Measurements from ENCODE around the gene KDM2B. TPM values are rescaled to one million over a fixed set of nuclear protein-coding genes. Genes with fewer than 3 reads are reported as not detected.
"Not testable (repeated sequence)": the region's sequence is repeated elsewhere in the genome, so short reads cannot be mapped to it uniquely, and the experiment has no call there.

KDM2B gene
- polyA plus RNA-seq, 1 donor (not counting 4 experiments of a cell fraction or from before 2014, with no cell fraction given): 10.3 TPM

DNA sequence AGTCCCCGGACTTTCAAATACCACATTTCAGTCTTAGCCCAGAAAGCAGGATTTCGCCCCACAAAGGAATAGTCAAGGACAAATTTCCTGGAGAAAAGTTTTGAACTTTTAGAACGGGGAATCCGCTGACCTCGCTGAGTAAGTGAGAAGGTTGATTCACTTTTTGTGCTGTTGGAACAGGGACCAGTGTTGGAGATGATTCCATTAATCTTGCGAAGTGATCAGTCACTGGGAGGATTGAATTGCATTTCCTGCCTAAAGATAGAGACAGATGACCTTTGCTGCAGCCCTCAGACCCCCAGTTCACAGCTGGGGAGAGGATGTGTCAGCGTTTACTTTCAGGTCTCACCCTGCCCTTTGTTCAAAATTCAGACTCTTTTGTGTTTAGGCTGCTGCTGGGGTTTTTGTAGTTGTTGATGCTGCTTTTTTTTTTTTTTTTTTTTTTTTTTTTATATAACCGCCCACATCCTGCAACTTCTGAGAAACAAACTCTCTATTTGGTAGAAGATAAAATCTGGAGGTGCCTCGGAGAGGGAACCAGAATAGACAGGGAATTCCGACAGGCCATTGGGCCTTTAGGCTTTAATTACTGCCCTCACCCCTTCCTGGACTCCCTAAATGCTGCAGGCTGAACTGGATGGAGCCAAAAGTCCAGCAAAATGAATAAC is 9.8 kb upstream of the KDM2B start:
- no peaks in the 10 kb centered on the region for H3K36me3 ChIP-seq (ENCODE audit: control insufficient read depth in 2 of 2, extremely low read depth in 1 of 2, insufficient read depth in 2 of 2, low read length in 2 of 2)
- no peaks in the 10 kb centered on the region for H3K27me3 ChIP-seq (ENCODE audit: control insufficient read depth, extremely low read depth, insufficient read depth, low read length)
- no peaks in the 10 kb centered on the region for H3K79me2 ChIP-seq (ENCODE audit: control insufficient read depth, insufficient read depth, low read length)
- peak overlapping the region; percentile 29 for H3K27ac ChIP-seq (ENCODE audit: control insufficient read depth, insufficient read depth, low read length)
- dilution Hi-C loops (cut with MboI; ENCODE audit: extremely low pct_ligation_motif_present, low sequenced_read_pairs): no loop called here
- FAIRE-seq (peak; percentile 29), DNase-seq (ENCODE audit: low read depth, low spot score) (no peak)
- no peaks in the 10 kb centered on the region for H3K9me1 ChIP-seq (ENCODE audit: control insufficient read depth, extremely low read depth, insufficient read depth, low read length)
- TF ChIP-seq, protein P1, sequence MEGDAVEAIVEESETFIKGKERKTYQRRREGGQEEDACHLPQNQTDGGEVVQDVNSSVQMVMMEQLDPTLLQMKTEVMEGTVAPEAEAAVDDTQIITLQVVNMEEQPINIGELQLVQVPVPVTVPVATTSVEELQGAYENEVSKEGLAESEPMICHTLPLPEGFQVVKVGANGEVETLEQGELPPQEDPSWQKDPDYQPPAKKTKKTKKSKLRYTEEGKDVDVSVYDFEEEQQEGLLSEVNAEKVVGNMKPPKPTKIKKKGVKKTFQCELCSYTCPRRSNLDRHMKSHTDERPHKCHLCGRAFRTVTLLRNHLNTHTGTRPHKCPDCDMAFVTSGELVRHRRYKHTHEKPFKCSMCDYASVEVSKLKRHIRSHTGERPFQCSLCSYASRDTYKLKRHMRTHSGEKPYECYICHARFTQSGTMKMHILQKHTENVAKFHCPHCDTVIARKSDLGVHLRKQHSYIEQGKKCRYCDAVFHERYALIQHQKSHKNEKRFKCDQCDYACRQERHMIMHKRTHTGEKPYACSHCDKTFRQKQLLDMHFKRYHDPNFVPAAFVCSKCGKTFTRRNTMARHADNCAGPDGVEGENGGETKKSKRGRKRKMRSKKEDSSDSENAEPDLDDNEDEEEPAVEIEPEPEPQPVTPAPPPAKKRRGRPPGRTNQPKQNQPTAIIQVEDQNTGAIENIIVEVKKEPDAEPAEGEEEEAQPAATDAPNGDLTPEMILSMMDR (optimal IDR thresholded peaks at IDR 0.05 in 1 of 3, IDR thresholded peaks at IDR 0.05 in 1 of 3, conservative IDR thresholded peaks at IDR 0.05 in 1 of 3; ENCODE audit: extremely low read depth in 1 of 3, insufficient read depth in 2 of 3, low read length in 3 of 3): no peak
- no peak for TF ChIP-seq EZH2 (IDR thresholded peaks at IDR 0.05; ENCODE audit: low read length)
- H3K4me1 ChIP-seq (ENCODE audit: control insufficient read depth, extremely low read depth, insufficient read depth, low read length): peaks cover 4% of the 10 kb centered on the region
- no peaks in the 10 kb centered on the region for H3K9me3 ChIP-seq (ENCODE audit: control insufficient read depth, low read depth, low read length)
- H2AFZ ChIP-seq (ENCODE audit: control insufficient read depth, low read length): peak overlapping the region; percentile 60
- H3K4me3 ChIP-seq (ENCODE audit: control insufficient read depth in 2 of 3, extremely low read depth in 1 of 3, insufficient read depth in 2 of 3, low read depth in 1 of 3, low read length in 3 of 3): peak overlapping the region in 1 of 3 experiments; percentile 1
- H4K20me1 ChIP-seq (ENCODE audit: control insufficient read depth, extremely low read depth, insufficient read depth, low read length): no peaks in the 10 kb centered on the region
- peak overlapping the region; percentile 4 for H3K9ac ChIP-seq (ENCODE audit: control insufficient read depth, extremely low read depth, insufficient read depth, low read length)
- H3K4me2 ChIP-seq (ENCODE audit: control insufficient read depth, extremely low read depth, insufficient read depth, low read depth, low read length): peak overlapping the region; percentile 45

DNA sequence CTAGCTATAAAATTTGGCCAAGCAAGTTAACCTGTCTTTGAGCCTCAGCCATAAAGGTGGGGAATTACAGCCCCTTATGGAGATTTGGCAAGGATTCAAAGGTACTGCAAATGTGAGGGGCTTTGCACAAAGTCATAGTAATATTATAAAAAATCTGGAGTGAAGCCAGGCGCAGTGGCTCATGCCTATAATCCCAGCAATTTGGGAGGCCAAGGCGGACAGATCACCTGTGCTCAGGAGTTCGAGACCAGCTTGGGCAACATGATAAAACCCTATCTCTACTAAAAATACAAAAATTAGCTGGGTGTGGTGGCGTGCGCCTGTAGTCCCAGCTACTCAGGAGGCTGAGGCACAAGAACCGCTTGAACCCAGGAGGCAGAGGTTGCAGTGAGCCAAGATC is 4.1 kb upstream of the KDM2B start:
- H3K4me1 ChIP-seq (ENCODE audit: control insufficient read depth, extremely low read depth, insufficient read depth, low read length): peaks cover 15% of the 10 kb centered on the region
- DNase-seq (ENCODE audit: low read depth, low spot score); H3K4me2 ChIP-seq (ENCODE audit: control insufficient read depth, extremely low read depth, insufficient read depth, low read depth, low read length); H3K9ac ChIP-seq (ENCODE audit: control insufficient read depth, extremely low read depth, insufficient read depth, low read length); H4K20me1 ChIP-seq (ENCODE audit: control insufficient read depth, extremely low read depth, insufficient read depth, low read length); FAIRE-seq; H3K9me3 ChIP-seq (ENCODE audit: control insufficient read depth, low read depth, low read length); H3K36me3 ChIP-seq (ENCODE audit: control insufficient read depth in 2 of 2, extremely low read depth in 1 of 2, insufficient read depth in 2 of 2, low read length in 2 of 2); H3K9me1 ChIP-seq (ENCODE audit: control insufficient read depth, extremely low read depth, insufficient read depth, low read length); dilution Hi-C loops (cut with MboI; ENCODE audit: extremely low pct_ligation_motif_present, low sequenced_read_pairs); H3K4me3 ChIP-seq (ENCODE audit: control insufficient read depth in 2 of 3, extremely low read depth in 1 of 3, insufficient read depth in 2 of 3, low read depth in 1 of 3, low read length in 3 of 3); H2AFZ ChIP-seq (ENCODE audit: control insufficient read depth, low read length); H3K27ac ChIP-seq (ENCODE audit: control insufficient read depth, insufficient read depth, low read length); H3K27me3 ChIP-seq (ENCODE audit: control insufficient read depth, extremely low read depth, insufficient read depth, low read length); H3K79me2 ChIP-seq (ENCODE audit: control insufficient read depth, insufficient read depth, low read length): not testable (repeated sequence)

DNA sequence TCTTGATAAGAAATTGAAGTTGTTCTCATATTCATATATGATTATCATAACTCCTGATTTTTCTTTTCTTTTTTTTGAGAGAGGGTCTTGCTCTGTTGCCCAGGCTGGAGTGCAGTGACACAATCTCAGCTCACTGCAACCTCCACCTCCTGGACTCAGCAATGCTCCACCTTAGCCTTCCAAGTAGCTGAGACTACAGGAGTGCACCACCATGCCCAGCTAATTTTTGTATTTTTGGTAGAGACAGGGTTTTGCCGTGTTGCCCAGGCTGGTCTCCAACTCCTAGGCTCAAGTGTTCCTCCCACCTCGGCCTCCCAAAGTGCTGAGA is 2.5 kb upstream of the KDM2B start:
- dilution Hi-C loops (cut with MboI; ENCODE audit: extremely low pct_ligation_motif_present, low sequenced_read_pairs); H3K9me1 ChIP-seq (ENCODE audit: control insufficient read depth, extremely low read depth, insufficient read depth, low read length); DNase-seq (ENCODE audit: low read depth, low spot score); H3K27me3 ChIP-seq (ENCODE audit: control insufficient read depth, extremely low read depth, insufficient read depth, low read length); FAIRE-seq; H4K20me1 ChIP-seq (ENCODE audit: control insufficient read depth, extremely low read depth, insufficient read depth, low read length); H3K9me3 ChIP-seq (ENCODE audit: control insufficient read depth, low read depth, low read length); H3K27ac ChIP-seq (ENCODE audit: control insufficient read depth, insufficient read depth, low read length); H3K4me3 ChIP-seq (ENCODE audit: control insufficient read depth in 2 of 3, extremely low read depth in 1 of 3, insufficient read depth in 2 of 3, low read depth in 1 of 3, low read length in 3 of 3); H3K79me2 ChIP-seq (ENCODE audit: control insufficient read depth, insufficient read depth, low read length); H3K9ac ChIP-seq (ENCODE audit: control insufficient read depth, extremely low read depth, insufficient read depth, low read length); H3K4me2 ChIP-seq (ENCODE audit: control insufficient read depth, extremely low read depth, insufficient read depth, low read depth, low read length); H2AFZ ChIP-seq (ENCODE audit: control insufficient read depth, low read length); H3K36me3 ChIP-seq (ENCODE audit: control insufficient read depth in 2 of 2, extremely low read depth in 1 of 2, insufficient read depth in 2 of 2, low read length in 2 of 2): not testable (repeated sequence)
- H3K4me1 ChIP-seq (ENCODE audit: control insufficient read depth, extremely low read depth, insufficient read depth, low read length): peaks cover 17% of the 10 kb centered on the region

All from keratinocyte (primary cell).